Activated CD8-positive, alpha-beta T cell treated with anti-CD3 and anti-CD28 coated beads, Interleukin-2, amount 10 ng/mL, durations not matched to agents 7 days and 5 days (primary cell): Measurements from ENCODE around the gene NCAM1. TPM values are rescaled to one million over a fixed set of nuclear protein-coding genes. Genes with fewer than 3 reads are reported as not detected.

ENCODE experiments used
- ATAC-seq: fragments of 150-1000 bp; cut with Tn5 transposase; one replicate; pipeline ENCODE4 v1.10.0; 2021; ENCODE audit warnings: moderate library complexity
- CTCF ChIA-PET: fragments of 350-600 bp; sonication (Branson Sonifier 250); formaldehyde crosslinking; loops from one replicate; lab custom pipeline; 2021; ENCODE audit warnings: antibody characterized with exemption; lab: Charles Lee
- POLR2A ChIA-PET: fragments of 350-600 bp; sonication (Branson Sonifier 250); formaldehyde crosslinking; loops from one replicate; lab custom pipeline; 2021; ENCODE audit warnings: antibody characterized with exemption; lab: Charles Lee
- DNase-seq: peaks from one replicate; pipeline ENCODE4 v3.0.0-alpha.2; 2020
- H3K27ac Mint-ChIP-seq: one replicate; pipeline ENCODE4 v1.8.0; 2021; ENCODE audit warnings: mild to moderate bottlenecking, mixed read lengths
- H3K27me3 Mint-ChIP-seq: one replicate; pipeline ENCODE4 v1.8.0; 2021; ENCODE audit warnings: low read depth, mixed read lengths
- H3K36me3 Mint-ChIP-seq: one replicate; pipeline ENCODE4 v1.8.0; 2021; ENCODE audit warnings: low read depth, mixed read lengths
- H3K4me1 Mint-ChIP-seq: one replicate; pipeline ENCODE4 v1.8.0; 2021; ENCODE audit warnings: low read depth, mixed read lengths
- H3K4me3 Mint-ChIP-seq: one replicate; pipeline ENCODE4 v1.8.0; 2021; ENCODE audit warnings: mild to moderate bottlenecking, mixed read lengths
- H3K9me3 Mint-ChIP-seq: one replicate; pipeline ENCODE4 v1.8.0; 2022; ENCODE audit warnings: mixed read lengths; ENCODE audit not compliant: insufficient read depth
- total RNA-seq, 2 experiments: library from RNA; stranded (reverse); gene quantifications; one replicate each; pipeline ENCODE4 v1.2.3, GENCODE V29; 2021

Gene NCAM1
- total RNA-seq, 2 experiments from 2014 or later: 1.4 to 1.8 TPM

GRCh38 chr11:113261709-113262475 lies 300.7 kb downstream of the NCAM1 start:
- Mint-ChIP-seq H3K4me1 (no peaks in the 10 kb centered on the region), H3K27ac (no peak overlapping the region), H3K36me3 (no peaks in the 10 kb centered on the region), H3K27me3 (peaks cover 5% of the 10 kb centered on the region), H3K9me3 (no peaks in the 10 kb centered on the region), H3K4me3 (no peak overlapping the region)
- ChIA-PET POLR2A (no interaction called here), CTCF (no interaction called here)
- no peak for DNase-seq
- no peak for ATAC-seq

- peaks cover 7% of the 10 kb centered on the region for H3K27me3 Mint-ChIP-seq
- no peaks in the 10 kb centered on the region for H3K4me1 Mint-ChIP-seq
- DNase-seq (no peak), ATAC-seq (no peak)
- no peak overlapping the region for H3K27ac Mint-ChIP-seq
- POLR2A ChIA-PET: interaction anchor here (0.6 kb wide), 1 partner anchor 78 kb away, joined by 3 read pairs; no protein-coding TSS in a partner anchor
- H3K4me3 Mint-ChIP-seq: no peak overlapping the region
- no peaks in the 10 kb centered on the region for H3K36me3 Mint-ChIP-seq
- CTCF ChIA-PET: no interaction called here
- H3K9me3 Mint-ChIP-seq: no peaks in the 10 kb centered on the region
Measured at GRCh38 chr11:113262594-113262993, 301.4 kb downstream of the NCAM1 start.

- Mint-ChIP-seq H3K27ac (no peak overlapping the region), H3K9me3 (no peaks in the 10 kb centered on the region), H3K27me3 (peaks cover 7% of the 10 kb centered on the region), H3K36me3 (no peaks in the 10 kb centered on the region), H3K4me1 (no peaks in the 10 kb centered on the region), H3K4me3 (no peak overlapping the region)
- POLR2A ChIA-PET: no interaction called here
- CTCF ChIA-PET: no interaction called here
- no peak for DNase-seq
- no peak for ATAC-seq
Measured at GRCh38 chr11:113263458-113264259, 302.4 kb downstream of the NCAM1 start.

- Mint-ChIP-seq H3K27me3 (peaks cover 7% of the 10 kb centered on the region), H3K4me1 (no peaks in the 10 kb centered on the region), H3K9me3 (no peaks in the 10 kb centered on the region), H3K27ac (no peak overlapping the region), H3K36me3 (no peaks in the 10 kb centered on the region), H3K4me3 (no peak overlapping the region)
- ATAC-seq: no peak
- CTCF ChIA-PET: no interaction called here
- no peak for DNase-seq
- POLR2A ChIA-PET: no interaction called here
Measured at GRCh38 chr11:113265362-113265761, 304.1 kb downstream of the NCAM1 start.

GRCh38 chr11:113267493-113267892 lies 306.3 kb downstream of the NCAM1 start:
- CTCF ChIA-PET: no interaction called here
- no peaks in the 10 kb centered on the region for H3K4me1 Mint-ChIP-seq
- POLR2A ChIA-PET: no interaction called here
- no peak overlapping the region for H3K27ac Mint-ChIP-seq
- H3K4me3 Mint-ChIP-seq: no peak overlapping the region
- ATAC-seq (no peak), DNase-seq (no peak)
- H3K27me3 Mint-ChIP-seq: peaks cover 7% of the 10 kb centered on the region
- H3K36me3 Mint-ChIP-seq: no peaks in the 10 kb centered on the region
- H3K9me3 Mint-ChIP-seq: no peaks in the 10 kb centered on the region

- ATAC-seq (no peak), DNase-seq (no peak)
- H3K36me3 Mint-ChIP-seq: no peaks in the 10 kb centered on the region
- ChIA-PET CTCF (no interaction called here), POLR2A (no interaction called here)
- peaks cover 2% of the 10 kb centered on the region for H3K27me3 Mint-ChIP-seq
- H3K4me3 Mint-ChIP-seq: no peak overlapping the region
- no peaks in the 10 kb centered on the region for H3K4me1 Mint-ChIP-seq
- no peak overlapping the region for H3K27ac Mint-ChIP-seq
- H3K9me3 Mint-ChIP-seq: no peaks in the 10 kb centered on the region
Measured at GRCh38 chr11:113269096-113269495, 307.9 kb downstream of the NCAM1 start.

- Mint-ChIP-seq H3K36me3 (no peaks in the 10 kb centered on the region), H3K4me3 (no peak overlapping the region), H3K4me1 (no peaks in the 10 kb centered on the region), H3K27me3 (peaks cover 2% of the 10 kb centered on the region), H3K27ac (no peak overlapping the region), H3K9me3 (no peaks in the 10 kb centered on the region)
- ChIA-PET POLR2A (no interaction called here), CTCF (no interaction called here)
- ATAC-seq (no peak), DNase-seq (no peak)
Measured at GRCh38 chr11:113269636-113270035, 308.4 kb downstream of the NCAM1 start.

GRCh38 chr11:113270080-113270479 lies 308.9 kb downstream of the NCAM1 start:
- no peak for ATAC-seq
- H3K4me3 Mint-ChIP-seq: no peak overlapping the region
- H3K27me3 Mint-ChIP-seq: peaks cover 2% of the 10 kb centered on the region
- H3K36me3 Mint-ChIP-seq: no peaks in the 10 kb centered on the region
- DNase-seq: no peak
- POLR2A ChIA-PET: no interaction called here
- H3K27ac Mint-ChIP-seq: no peak overlapping the region
- CTCF ChIA-PET: no interaction called here
- no peaks in the 10 kb centered on the region for H3K4me1 Mint-ChIP-seq
- no peaks in the 10 kb centered on the region for H3K9me3 Mint-ChIP-seq

GRCh38 chr11:113271551-113272245 lies 310.5 kb downstream of the NCAM1 start:
- no peaks in the 10 kb centered on the region for H3K36me3 Mint-ChIP-seq
- H3K4me1 Mint-ChIP-seq: no peaks in the 10 kb centered on the region
- peaks cover 2% of the 10 kb centered on the region for H3K27me3 Mint-ChIP-seq
- no peak overlapping the region for H3K27ac Mint-ChIP-seq
- DNase-seq: no peak
- ChIA-PET POLR2A (no interaction called here), CTCF (interaction anchor here (0.6 to 1.6 kb wide), 2 partner anchors 17 to 683 kb away, joined by 3 to 5 read pairs; no protein-coding TSS in a partner anchor)
- no peak overlapping the region for H3K4me3 Mint-ChIP-seq
- no peaks in the 10 kb centered on the region for H3K9me3 Mint-ChIP-seq
- no peak for ATAC-seq

GRCh38 chr11:113272281-113272680 lies 311.1 kb downstream of the NCAM1 start:
- ChIA-PET POLR2A (no interaction called here), CTCF (interaction anchor here (1.6 kb wide), 1 partner anchor 684 kb away, joined by 5 read pairs; no protein-coding TSS in a partner anchor)
- Mint-ChIP-seq H3K27me3 (no peaks in the 10 kb centered on the region), H3K9me3 (no peaks in the 10 kb centered on the region), H3K27ac (no peak overlapping the region), H3K36me3 (no peaks in the 10 kb centered on the region), H3K4me1 (no peaks in the 10 kb centered on the region), H3K4me3 (no peak overlapping the region)
- no peak for DNase-seq
- no peak for ATAC-seq

GRCh38 chr11:113272927-113273615 lies 311.9 kb downstream of the NCAM1 start:
- POLR2A ChIA-PET: no interaction called here
- no peaks in the 10 kb centered on the region for H3K4me1 Mint-ChIP-seq
- no peak for ATAC-seq
- H3K4me3 Mint-ChIP-seq: no peak overlapping the region
- no peaks in the 10 kb centered on the region for H3K27me3 Mint-ChIP-seq
- H3K9me3 Mint-ChIP-seq: no peaks in the 10 kb centered on the region
- no peaks in the 10 kb centered on the region for H3K36me3 Mint-ChIP-seq
- CTCF ChIA-PET: no interaction called here
- DNase-seq: no peak
- H3K27ac Mint-ChIP-seq: no peak overlapping the region
